ENCODE results near the gene STK25.
"Not testable (repeated sequence)": the region's sequence is repeated elsewhere in the genome, so short reads cannot be mapped to it uniquely, and the experiment has no call there.

The STK25 gene

DNA sequence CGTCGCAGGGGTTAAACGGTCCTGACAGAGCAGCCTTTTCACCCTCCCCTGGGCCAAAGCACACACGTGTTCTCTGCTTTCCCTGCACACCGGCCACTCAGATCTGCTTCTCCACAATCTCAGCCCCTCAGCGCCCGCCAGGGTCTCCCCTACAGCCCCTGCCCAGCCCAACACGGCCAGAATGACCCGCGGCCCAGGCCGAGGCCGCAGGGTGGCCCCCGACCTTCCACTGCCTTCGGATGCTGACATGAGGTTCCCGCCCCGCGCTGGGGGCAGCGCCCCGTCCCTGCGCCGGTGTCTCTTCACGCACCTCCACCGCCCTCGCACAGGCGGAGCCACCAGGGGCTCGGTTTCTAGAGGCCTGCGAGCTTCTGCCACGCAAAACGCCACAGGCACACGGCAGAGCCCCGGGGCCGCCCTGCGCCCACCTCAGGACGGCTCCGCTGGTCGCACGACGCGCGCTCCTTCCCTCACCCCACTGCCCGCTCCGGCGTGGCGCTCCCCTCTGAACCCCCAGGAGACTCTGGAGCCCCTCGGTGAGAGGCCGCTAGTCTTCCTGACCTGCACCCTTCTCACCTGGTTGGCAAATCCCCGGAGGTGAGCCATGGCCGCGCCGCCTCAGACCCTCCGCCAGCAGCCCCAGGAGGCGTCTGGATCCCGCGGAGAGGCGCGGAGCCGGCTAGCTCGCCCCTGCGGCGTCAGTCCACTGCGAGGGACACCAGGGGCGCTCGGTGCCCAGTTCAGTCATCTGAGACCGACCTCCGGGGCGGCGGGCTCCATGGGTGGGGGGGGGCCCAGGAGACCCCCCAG lies 749 bp downstream of the STK25 start:
- peak; percentile 27 to 35 for DNase-seq (ENCODE audit: low read depth in 2 of 2)
- peak overlapping the region; percentile 78 to 82 for H3K4me3 ChIP-seq (replicated peaks in 1 of 2; ENCODE audit: low read depth in 2 of 2, low read length in 2 of 2)
- TF ChIP-seq, protein P1, sequence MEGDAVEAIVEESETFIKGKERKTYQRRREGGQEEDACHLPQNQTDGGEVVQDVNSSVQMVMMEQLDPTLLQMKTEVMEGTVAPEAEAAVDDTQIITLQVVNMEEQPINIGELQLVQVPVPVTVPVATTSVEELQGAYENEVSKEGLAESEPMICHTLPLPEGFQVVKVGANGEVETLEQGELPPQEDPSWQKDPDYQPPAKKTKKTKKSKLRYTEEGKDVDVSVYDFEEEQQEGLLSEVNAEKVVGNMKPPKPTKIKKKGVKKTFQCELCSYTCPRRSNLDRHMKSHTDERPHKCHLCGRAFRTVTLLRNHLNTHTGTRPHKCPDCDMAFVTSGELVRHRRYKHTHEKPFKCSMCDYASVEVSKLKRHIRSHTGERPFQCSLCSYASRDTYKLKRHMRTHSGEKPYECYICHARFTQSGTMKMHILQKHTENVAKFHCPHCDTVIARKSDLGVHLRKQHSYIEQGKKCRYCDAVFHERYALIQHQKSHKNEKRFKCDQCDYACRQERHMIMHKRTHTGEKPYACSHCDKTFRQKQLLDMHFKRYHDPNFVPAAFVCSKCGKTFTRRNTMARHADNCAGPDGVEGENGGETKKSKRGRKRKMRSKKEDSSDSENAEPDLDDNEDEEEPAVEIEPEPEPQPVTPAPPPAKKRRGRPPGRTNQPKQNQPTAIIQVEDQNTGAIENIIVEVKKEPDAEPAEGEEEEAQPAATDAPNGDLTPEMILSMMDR (IDR thresholded peaks at IDR 0.05; ENCODE audit: low read depth, low read length), result peak; percentile 19

DNA sequence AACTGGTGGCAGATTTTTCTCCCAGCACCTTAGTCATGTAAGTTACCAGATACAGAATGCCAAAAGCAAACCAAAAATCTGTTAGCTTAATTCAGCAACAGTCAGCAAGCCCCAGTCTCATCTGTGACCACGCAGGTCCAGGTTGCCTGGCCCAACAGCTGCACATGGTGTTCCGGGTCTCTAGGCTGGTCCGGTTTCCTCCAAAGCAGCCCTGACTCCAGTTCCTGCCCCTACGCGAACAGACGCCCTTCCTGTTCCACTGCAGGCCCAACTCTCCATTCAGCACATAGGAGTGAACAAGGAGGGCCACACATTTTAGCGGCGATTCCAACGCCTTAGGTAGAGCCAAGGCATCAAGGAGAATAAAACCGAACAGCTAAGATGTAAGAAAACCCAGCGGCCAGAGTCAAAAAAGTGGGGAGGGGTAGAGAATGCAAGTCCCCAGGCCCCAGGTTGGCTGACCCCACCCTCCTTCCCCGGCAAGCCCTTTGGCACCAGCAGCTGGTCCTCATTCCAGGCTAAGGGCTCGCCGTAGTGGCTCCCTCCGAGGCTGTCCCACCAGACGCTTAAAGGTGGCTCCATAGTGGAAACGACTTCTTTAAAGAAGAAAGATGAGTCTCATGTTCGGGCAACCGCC lies 1.5 kb downstream of the STK25 start:
- DNase-seq (ENCODE audit: low read depth in 2 of 2), result peak in 1 of 2 donors; percentile 16
- TF ChIP-seq, protein P1 (IDR thresholded peaks at IDR 0.05; ENCODE audit: low read depth, low read length), result no peak
- peak overlapping the region; percentile 78 to 82 for H3K4me3 ChIP-seq (replicated peaks in 1 of 2; ENCODE audit: low read depth in 2 of 2, low read length in 2 of 2)

DNA sequence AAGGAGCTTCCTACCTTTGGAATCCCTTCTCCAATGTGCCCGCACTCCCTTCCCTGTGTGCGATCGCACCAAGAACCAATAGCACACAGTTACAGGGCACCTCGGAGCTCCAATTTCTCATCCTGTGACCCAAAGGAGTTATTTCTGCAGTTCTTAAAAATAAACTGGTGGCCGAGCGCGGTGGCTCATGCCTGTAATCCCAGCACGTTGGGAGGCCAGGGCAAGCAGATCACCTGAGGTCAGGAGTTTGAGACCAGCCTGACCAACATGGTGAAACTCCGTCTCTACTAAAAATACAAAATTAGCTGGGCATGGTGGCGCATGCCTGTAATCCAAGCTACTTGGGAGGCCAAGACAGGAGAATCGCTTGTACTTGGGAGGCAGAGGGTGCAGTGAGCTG lies 2.1 kb downstream of the STK25 start:
- not testable (repeated sequence) for H3K4me3 ChIP-seq (replicated peaks in 1 of 2; ENCODE audit: low read depth in 2 of 2, low read length in 2 of 2)

DNA sequence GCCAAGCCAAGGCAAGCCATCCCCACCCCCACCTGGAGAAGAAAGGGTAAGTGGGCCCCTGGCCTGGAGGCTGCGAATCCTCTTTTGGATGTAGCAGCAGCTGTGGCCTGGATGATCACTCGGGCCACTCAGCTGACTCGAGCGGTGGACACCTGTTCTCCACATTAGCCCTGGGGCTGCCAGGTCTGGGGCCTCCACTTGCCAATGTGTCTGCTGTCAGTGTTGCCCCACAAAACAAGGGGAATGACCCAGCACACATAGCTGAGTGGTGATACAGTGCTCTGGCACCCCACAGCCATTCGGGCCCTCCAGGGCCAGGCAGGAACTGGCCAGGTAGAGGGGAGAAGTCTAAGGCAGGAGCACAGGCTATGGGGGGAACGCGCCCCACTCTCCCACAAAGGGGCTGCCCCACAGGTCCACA lies 2.6 kb downstream of the STK25 start:
- no peak overlapping the region for H3K4me3 ChIP-seq (replicated peaks in 1 of 2; ENCODE audit: low read depth in 2 of 2, low read length in 2 of 2)
- TF ChIP-seq, protein P1 (IDR thresholded peaks at IDR 0.05; ENCODE audit: low read depth, low read length), result no peak
- no peak for DNase-seq (ENCODE audit: low read depth in 2 of 2)

More for the DNA sequence above, 2.1 kb downstream of the STK25 start:
- not testable (repeated sequence) for DNase-seq (ENCODE audit: low read depth in 2 of 2)

DNA sequence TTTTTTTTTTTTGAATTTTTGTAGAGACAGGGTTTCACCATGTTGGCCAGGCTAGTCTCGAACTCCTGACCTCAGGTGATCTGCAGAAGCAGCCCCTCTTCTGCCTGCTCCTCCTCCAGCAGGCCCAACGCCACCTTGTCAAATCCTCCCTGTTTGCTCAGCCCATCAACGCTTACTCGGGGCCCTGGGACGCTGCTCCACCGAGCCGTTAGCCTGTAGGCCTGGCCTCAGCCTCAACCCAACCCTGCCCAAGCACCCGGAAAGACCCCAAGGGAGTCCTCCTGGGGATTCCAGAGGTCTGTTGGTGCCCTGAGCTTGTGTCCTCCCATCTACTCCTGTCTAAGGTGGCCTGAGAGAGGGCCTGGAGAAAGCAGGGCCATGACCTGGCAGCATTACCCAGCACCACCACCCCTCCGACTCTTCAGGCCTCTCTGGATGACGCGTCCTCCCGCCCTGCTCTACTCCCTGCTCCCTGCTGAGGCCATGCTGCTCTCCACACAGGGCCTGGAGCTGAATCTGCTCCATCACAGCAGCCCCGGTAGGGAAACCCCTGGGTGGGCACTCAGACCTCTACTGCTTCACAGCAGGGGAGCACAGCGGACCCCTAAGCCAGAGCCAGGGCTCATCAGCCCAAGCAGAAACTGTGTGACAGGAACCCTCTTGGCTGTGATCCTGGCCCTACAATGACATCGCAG lies 3.2 kb downstream of the STK25 start:
- H3K4me3 ChIP-seq (replicated peaks in 1 of 2; ENCODE audit: low read depth in 2 of 2, low read length in 2 of 2), result no peak overlapping the region
- no peak for DNase-seq (ENCODE audit: low read depth in 2 of 2)
- TF ChIP-seq, protein P1 (IDR thresholded peaks at IDR 0.05; ENCODE audit: low read depth, low read length), result no peak

DNA sequence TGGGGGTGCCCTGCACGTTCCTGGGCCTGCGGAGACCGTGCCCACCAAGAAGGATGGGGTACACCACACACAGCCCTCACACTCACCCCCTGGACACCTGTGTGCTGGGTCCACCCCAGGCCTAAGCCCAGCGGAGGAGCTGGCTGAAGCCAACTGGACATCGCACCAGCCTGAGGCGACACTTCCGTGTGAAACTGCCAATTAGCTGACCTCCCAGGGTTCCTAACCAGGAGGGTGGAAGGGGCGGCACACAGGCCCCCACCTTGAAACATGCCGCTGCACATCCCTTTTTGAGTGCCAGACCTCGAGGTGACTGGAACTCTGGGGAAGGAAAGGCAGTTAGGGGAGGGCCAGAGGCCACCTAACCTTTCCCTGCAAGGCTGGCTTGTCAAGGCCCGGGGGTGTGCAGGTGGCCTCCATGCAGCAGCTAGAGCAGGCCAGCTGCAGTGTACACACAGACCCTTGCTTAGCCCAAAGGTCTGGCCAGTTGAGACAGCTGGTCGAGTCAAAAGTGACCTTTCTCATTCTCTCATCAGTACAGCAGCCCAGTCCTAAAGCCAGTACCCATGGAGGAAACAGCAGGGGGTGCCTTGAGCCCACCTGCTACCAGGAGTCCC lies 4.5 kb downstream of the STK25 start:
- TF ChIP-seq, protein P1 (IDR thresholded peaks at IDR 0.05; ENCODE audit: low read depth, low read length), result no peak
- no peak for DNase-seq (ENCODE audit: low read depth in 2 of 2)
- H3K4me3 ChIP-seq (replicated peaks in 1 of 2; ENCODE audit: low read depth in 2 of 2, low read length in 2 of 2), result no peak overlapping the region
